ENCODE results near the gene RHOBTB3.

DNA sequence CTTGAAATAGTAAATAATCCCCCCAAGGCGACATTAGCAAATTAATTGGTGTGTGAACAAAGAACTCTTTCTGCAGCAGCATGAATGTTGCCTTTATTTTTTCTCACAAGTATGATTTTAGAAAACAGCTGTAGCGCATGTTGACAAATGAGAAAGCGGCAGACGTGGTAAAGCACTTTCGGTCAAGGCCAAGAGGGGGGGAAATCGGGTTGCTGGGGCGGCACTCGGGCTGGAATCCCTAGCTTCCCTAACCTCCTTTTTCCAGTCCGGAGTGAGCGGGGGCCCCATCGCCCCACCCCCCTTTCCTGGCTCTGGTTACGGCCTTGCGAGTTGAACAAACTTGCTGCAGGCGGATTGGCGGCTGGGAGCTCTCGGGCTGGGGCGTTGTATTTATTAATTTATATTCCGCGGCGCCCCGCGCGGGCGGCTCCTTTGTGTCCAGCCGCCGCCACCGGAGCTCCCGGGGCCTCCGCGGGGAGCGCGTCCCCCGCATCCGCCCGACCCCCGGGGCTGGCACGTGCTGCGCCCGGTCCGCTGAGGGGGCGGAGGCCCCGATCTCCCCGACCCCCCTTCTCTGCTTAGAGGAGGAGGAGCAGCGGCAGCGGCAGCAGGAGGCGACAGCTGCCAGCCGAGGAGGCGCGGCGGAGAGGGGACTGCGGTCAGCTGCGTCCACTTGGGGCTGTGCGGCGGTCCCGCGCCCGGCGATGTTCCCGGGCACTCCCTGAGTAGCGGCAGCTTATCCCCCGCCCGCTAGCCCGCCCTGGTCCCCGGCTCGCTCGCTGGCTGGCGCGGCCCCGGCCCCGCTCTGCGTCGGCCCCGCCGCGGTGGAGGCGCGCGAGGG is at the start of gene RHOBTB3:
- TF ChIP-seq CTCF (IDR thresholded peaks at IDR 0.05) (no peak), POLR2A (IDR thresholded peaks at IDR 0.05) (peak; percentile 55 to 69)

All from uterus (tissue), 2 donors.